ENCODE measurements around the gene BCL6B.

DNA sequence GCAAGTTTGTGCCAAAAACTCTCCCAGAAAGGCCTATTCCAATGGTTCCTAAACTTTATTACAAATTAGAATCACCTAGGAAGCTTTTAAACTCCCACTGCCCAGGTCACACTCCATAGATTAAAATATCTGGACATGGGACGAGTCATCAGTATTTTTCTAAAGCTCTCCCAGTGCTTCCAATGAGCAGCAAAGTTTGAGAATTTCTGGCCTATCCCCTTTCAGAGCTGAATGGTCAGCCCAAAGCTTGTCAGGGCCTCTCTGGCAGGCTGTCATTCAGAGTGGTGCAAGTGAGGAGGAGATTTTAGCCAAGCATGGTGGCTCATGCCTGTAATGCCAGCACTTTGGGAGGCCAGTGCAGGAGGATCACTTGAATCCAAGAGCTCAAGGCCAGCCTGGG is 2.4 kb downstream of the BCL6B start:
- TF ChIP-seq, protein P1, sequence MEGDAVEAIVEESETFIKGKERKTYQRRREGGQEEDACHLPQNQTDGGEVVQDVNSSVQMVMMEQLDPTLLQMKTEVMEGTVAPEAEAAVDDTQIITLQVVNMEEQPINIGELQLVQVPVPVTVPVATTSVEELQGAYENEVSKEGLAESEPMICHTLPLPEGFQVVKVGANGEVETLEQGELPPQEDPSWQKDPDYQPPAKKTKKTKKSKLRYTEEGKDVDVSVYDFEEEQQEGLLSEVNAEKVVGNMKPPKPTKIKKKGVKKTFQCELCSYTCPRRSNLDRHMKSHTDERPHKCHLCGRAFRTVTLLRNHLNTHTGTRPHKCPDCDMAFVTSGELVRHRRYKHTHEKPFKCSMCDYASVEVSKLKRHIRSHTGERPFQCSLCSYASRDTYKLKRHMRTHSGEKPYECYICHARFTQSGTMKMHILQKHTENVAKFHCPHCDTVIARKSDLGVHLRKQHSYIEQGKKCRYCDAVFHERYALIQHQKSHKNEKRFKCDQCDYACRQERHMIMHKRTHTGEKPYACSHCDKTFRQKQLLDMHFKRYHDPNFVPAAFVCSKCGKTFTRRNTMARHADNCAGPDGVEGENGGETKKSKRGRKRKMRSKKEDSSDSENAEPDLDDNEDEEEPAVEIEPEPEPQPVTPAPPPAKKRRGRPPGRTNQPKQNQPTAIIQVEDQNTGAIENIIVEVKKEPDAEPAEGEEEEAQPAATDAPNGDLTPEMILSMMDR (conservative IDR thresholded peaks at IDR 0.05; ENCODE audit: low read length) = no peak
- TF ChIP-seq EZH2phosphoT487 (IDR thresholded peaks at IDR 0.05; ENCODE audit: borderline replicate concordance) = no peak
